Brain microvascular endothelial cell (primary cell): ENCODE data around the gene NDUFA6.

ENCODE experiments used
- DNase-seq: peaks from one replicate; pipeline ENCODE4 v3.0.0-alpha.2; 2020
- H3K27ac ChIP-seq: fragments of 250-450 bp; sonication (Bioruptor Pico); 2 replicates; pipeline ENCODE4 v1.5.1; 2020; ENCODE audit warnings: mild to moderate bottlenecking, moderate library complexity
- H3K27me3 ChIP-seq: fragments of 250-450 bp; sonication (Bioruptor Pico); replicated peaks from 2 replicates; pipeline ENCODE4 v1.5.1; 2020; ENCODE audit warnings: mild to moderate bottlenecking
- H3K36me3 ChIP-seq: fragments of 250-450 bp; sonication (Bioruptor Pico); replicated peaks from 2 replicates; pipeline ENCODE4 v1.5.1; 2020; ENCODE audit warnings: mild to moderate bottlenecking
- H3K4me3 ChIP-seq: 2 replicates; pipeline ENCODE4 v1.5.1; 2011; ENCODE audit warnings: low read depth, mild to moderate bottlenecking, control low read depth, low read length, moderate library complexity
- in situ Hi-C: cut with HindIII; loops from 2 replicates; pipeline ENCODE4 v1.10.0; 2017; ENCODE audit warnings: low sequenced_read_pairs, low pct_ligation_motif_present
- TF ChIP-seq, protein P1 (sequence below): IDR thresholded peaks from 2 replicates; pipeline ENCODE4 v1.5.1; 2011; ENCODE audit warnings: low read depth, mild to moderate bottlenecking, moderate library complexity, low read length, control low read depth, inconsistent platforms; ENCODE audit errors: missing control alignments

NDUFA6 gene

DNA sequence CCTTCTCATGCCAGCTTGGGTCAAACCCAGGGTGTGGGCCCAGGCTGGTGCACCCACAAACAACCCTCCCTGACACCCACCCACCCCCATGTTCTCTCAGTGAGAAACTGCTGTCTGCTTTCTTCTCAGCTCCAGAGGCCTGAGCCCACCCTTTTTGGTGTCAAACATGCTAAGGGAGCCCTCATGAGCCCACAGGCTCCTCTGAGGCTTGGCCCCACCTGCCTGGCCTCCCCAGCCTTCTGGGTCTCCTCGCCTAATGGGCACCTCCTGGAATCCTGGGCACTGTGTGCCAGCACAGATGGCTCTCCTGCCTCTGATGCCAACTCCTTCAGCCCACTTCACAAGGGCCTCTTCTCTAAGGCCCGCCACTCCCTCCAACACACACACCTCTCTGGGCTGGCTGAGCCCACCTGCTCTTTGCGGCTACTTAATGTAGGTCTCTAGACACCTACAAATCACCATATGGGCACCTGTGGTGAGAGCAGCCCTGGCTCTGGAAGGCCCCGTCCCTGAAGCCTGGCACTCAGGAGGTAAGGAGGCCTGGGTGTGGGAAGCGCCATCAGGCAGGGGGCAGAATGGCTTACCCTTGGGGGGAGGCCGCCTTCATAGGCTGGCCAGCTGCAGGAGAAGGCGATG lies 24.3 kb downstream of the NDUFA6 start:
- Histone ChIP-seq H3K27ac (no peak overlapping the region), H3K36me3 (peaks cover 4% of the 10 kb centered on the region)

GRCh38 chr22:42065438-42066125 lies 25.0 kb downstream of the NDUFA6 start:
- in situ Hi-C loops: no loop called here
- H3K27ac ChIP-seq: no peak overlapping the region
- no peak overlapping the region for H3K4me3 ChIP-seq
- DNase-seq: no peak
- H3K27me3 ChIP-seq: no peaks in the 10 kb centered on the region
- TF ChIP-seq, protein P1, sequence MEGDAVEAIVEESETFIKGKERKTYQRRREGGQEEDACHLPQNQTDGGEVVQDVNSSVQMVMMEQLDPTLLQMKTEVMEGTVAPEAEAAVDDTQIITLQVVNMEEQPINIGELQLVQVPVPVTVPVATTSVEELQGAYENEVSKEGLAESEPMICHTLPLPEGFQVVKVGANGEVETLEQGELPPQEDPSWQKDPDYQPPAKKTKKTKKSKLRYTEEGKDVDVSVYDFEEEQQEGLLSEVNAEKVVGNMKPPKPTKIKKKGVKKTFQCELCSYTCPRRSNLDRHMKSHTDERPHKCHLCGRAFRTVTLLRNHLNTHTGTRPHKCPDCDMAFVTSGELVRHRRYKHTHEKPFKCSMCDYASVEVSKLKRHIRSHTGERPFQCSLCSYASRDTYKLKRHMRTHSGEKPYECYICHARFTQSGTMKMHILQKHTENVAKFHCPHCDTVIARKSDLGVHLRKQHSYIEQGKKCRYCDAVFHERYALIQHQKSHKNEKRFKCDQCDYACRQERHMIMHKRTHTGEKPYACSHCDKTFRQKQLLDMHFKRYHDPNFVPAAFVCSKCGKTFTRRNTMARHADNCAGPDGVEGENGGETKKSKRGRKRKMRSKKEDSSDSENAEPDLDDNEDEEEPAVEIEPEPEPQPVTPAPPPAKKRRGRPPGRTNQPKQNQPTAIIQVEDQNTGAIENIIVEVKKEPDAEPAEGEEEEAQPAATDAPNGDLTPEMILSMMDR: no peak
- peaks cover 4% of the 10 kb centered on the region for H3K36me3 ChIP-seq

More for the DNA sequence above, 24.3 kb downstream of the NDUFA6 start:
- TF ChIP-seq, protein P1: no peak
- in situ Hi-C loops: no loop called here
- no peaks in the 10 kb centered on the region for H3K27me3 ChIP-seq
- no peak for DNase-seq
- H3K4me3 ChIP-seq: no peak overlapping the region

- Histone ChIP-seq H3K4me3 (no peak overlapping the region), H3K27ac (no peak overlapping the region), H3K27me3 (no peaks in the 10 kb centered on the region), H3K36me3 (peaks cover 6% of the 10 kb centered on the region)
- TF ChIP-seq, protein P1: no peak
- no peak for DNase-seq
- in situ Hi-C loops: no loop called here
Measured at GRCh38 chr22:42064629-42065028, 25.9 kb downstream of the NDUFA6 start.

GRCh38 chr22:42062506-42063170 lies 27.9 kb downstream of the NDUFA6 start:
- Histone ChIP-seq H3K4me3 (no peak overlapping the region), H3K36me3 (peaks cover 3% of the 10 kb centered on the region), H3K27me3 (no peaks in the 10 kb centered on the region), H3K27ac (no peak overlapping the region)
- in situ Hi-C loops: no loop called here
- DNase-seq: no peak
- TF ChIP-seq, protein P1: no peak

DNA sequence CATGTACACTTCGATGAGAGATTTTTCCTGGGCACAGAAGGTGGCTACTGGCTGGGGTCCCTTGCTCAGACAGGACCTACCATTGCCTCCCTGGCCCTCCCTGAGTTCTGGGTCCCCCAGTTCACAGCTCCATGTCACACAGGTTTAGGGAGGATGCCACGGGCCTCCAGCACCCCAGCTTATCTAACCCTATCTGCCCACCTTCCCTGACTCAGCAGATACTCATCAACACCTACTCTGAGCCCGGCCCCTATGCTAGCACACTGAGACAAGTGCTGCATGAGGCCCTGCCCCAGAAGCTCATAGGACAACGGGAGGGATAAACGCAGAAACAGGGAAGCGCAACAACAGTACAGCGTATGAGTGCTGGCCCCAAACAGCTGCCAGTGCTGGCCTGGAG lies 29.5 kb downstream of the NDUFA6 start:
- no peak overlapping the region for H3K27ac ChIP-seq
- H3K36me3 ChIP-seq: peaks cover 2% of the 10 kb centered on the region
- no peaks in the 10 kb centered on the region for H3K27me3 ChIP-seq
- no peak overlapping the region for H3K4me3 ChIP-seq
- in situ Hi-C loops: no loop called here
- no peak for DNase-seq
- TF ChIP-seq, protein P1: no peak
